Measurements from ENCODE around the gene NOTCH3. TPM values are rescaled to one million over a fixed set of nuclear protein-coding genes. Genes with fewer than 3 reads are reported as not detected.

The NOTCH3 gene
- total and polyA plus RNA-seq, 2 of the 8 experiments (the other 6 are each of a cell fraction or from before 2014, with no cell fraction given): 37.5 to 107 TPM

DNA sequence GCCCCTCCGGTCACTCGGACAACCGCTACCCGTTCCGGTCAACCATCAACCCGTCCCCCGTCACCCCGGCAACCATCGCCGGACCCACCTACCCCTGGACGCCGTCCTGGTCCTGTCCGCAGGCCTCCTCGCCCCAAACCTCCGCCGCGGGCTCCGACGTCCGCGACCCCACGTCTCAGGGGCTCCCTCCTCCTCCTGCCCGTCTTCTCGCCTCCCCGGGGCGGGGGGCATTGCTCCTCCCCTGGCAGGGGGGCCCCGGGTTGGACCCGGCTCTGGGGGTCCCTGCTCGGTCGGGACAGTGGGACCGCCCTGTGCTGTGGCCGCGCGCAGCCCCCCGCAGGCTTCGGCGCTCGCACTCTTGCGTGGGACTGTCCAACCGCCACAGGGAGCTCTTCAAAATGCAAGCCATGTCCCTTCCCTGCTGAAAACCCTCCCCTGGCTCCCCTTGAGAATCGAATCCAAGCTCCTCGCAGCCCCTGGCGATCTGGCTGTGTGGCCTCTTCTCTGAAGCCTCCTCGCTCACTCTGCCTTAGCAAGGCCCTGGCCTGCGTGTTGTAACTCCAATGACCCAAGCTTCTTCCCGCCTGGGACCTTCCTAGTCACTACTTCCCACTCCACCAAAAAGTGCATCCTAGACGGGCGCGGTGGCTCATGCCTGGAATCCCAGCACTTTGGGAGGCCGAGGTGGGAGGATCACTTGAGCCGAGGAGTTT, 23.0 kb upstream of the NOTCH3 start:
- Histone ChIP-seq H3K18ac (ENCODE audit: extremely low read depth, low read length) (no peak overlapping the region), H3K14ac (ENCODE audit: insufficient read length) (no peak overlapping the region), H3K79me1 (ENCODE audit: low read depth, low read length) (no peaks in the 10 kb centered on the region), H3K23me2 (ENCODE audit: low read depth, low read length) (peaks cover 10% of the 10 kb centered on the region), H2BK12ac (ENCODE audit: low read depth, low read length) (no peak overlapping the region), H2BK15ac (ENCODE audit: low read length) (no peak overlapping the region), H4K91ac (replicated peaks; ENCODE audit: insufficient read length, low read length) (no peak overlapping the region), H3K4me3 (ENCODE audit: extremely low read depth in 1 of 4, insufficient read depth in 2 of 4, low read depth in 3 of 4, low read length in 4 of 4) (peak overlapping the region; percentile 55 to 74 (median 62)), H4K8ac (ENCODE audit: extremely low read depth, insufficient read depth, low read length) (no peak overlapping the region), H3K4ac (replicated peaks; ENCODE audit: insufficient read length, low read depth, low read length) (no peak overlapping the region), H3K27me3 (replicated peaks in 1 of 4; ENCODE audit: control insufficient read depth in 3 of 4, extremely low read depth in 1 of 4, insufficient read depth in 3 of 4, low read length in 3 of 4) (no peaks in the 10 kb centered on the region), H2BK20ac (ENCODE audit: low read length) (no peak overlapping the region), H4K5ac (ENCODE audit: insufficient read length, low read depth, low read length) (no peak overlapping the region), H2BK120ac (replicated peaks; ENCODE audit: low read depth, low read length) (no peak overlapping the region), H2AK5ac (ENCODE audit: low read depth, low read length) (no peak overlapping the region), H3K23ac (ENCODE audit: insufficient read length) (no peak overlapping the region), H3K4me1 (replicated peaks in 1 of 4; ENCODE audit: control insufficient read depth in 3 of 4, insufficient read depth in 4 of 4, low read length in 3 of 4) (peaks cover 0 to 3% (median 1%) of the 10 kb centered on the region in 4 experiments; a peak in 4 of 7 replicates), H4K20me1 (replicated peaks in 1 of 2; ENCODE audit: control insufficient read depth in 1 of 2, insufficient read depth in 2 of 2, low read length in 2 of 2) (peaks cover 2 to 5% of the 10 kb centered on the region in 2 experiments), H3K79me2 (ENCODE audit: control insufficient read depth in 1 of 2, insufficient read depth in 2 of 2, low read length in 2 of 2) (no peaks in the 10 kb centered on the region), H3K27ac (ENCODE audit: low read depth, low read length) (no peak overlapping the region), H2AFZ (ENCODE audit: low read length) (no peak overlapping the region; the same call in 1 of the 2 replicates), H2BK5ac (ENCODE audit: low read depth, low read length) (no peak overlapping the region), H3K56ac (replicated peaks; ENCODE audit: insufficient read length, low read depth, low read length) (no peak overlapping the region), H3K4me2 (ENCODE audit: insufficient read depth in 1 of 2, low read depth in 2 of 2, low read length in 2 of 2) (peak overlapping the region; percentile 74 to 96), H3K9me3 (ENCODE audit: insufficient read depth in 2 of 2, low read depth in 1 of 2, low read length in 1 of 2) (no peaks in the 10 kb centered on the region), H3K36me3 (ENCODE audit: control insufficient read depth in 2 of 4, insufficient read depth in 4 of 4, low read length in 3 of 4) (peaks cover 0 to 8% (median 3%) of the 10 kb centered on the region in 4 experiments; a peak in 2 of 8 replicates), H3K9ac (replicated peaks in 1 of 4; ENCODE audit: extremely low read depth in 1 of 4, low read depth in 3 of 4, low read length in 3 of 4) (peak overlapping the region in 2 of 4 experiments; percentile 45 to 46; a peak in 5 of 7 replicates)
- 24% methylated on average over 28 of the region's 51 CpGs; no CpG with 5 or more reads in 1 of the 2 experiments for WGBS, 2 experiments (ENCODE audit: extremely low coverage in 1 of 2, insufficient coverage in 1 of 2, insufficient read length in 1 of 2, insufficient replicate concordance in 2 of 2, low coverage in 1 of 2, low lambda C conversion rate in 2 of 2, missing lambda C conversion rate in 1 of 2)
- POLR2A ChIA-PET (ENCODE audit: partially characterized antibody): interaction anchor here (0.6 to 2.7 kb wide), 14 partner anchors 8 to 842 kb away, joined by 3 to 25 read pairs (median 4); partner anchors contain the start of genes AKAP8 and NOTCH3
- TF ChIP-seq, protein P1, sequence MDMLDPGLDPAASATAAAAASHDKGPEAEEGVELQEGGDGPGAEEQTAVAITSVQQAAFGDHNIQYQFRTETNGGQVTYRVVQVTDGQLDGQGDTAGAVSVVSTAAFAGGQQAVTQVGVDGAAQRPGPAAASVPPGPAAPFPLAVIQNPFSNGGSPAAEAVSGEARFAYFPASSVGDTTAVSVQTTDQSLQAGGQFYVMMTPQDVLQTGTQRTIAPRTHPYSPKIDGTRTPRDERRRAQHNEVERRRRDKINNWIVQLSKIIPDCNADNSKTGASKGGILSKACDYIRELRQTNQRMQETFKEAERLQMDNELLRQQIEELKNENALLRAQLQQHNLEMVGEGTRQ (IDR thresholded peaks at IDR 0.05; ENCODE audit: low read length): no peak
- TF ChIP-seq POLR2A (IDR thresholded peaks at IDR 0.05; ENCODE audit: control extremely low read depth in 1 of 2, low read depth in 2 of 2, low read length in 2 of 2) (peak in 1 of 2 experiments; percentile 69; a peak in 1 of 3 replicates), KDM4A (IDR thresholded peaks at IDR 0.05; ENCODE audit: low read depth, low read length, severe bottlenecking) (peak; percentile 35), EZH2 (IDR thresholded peaks at IDR 0.05; ENCODE audit: low read depth, low read length, severe bottlenecking) (no peak), ASH2L (IDR thresholded peaks at IDR 0.05; ENCODE audit: low read length) (no peak), YY1 (IDR thresholded peaks at IDR 0.05; ENCODE audit: low read depth, low read length) (no peak), SIN3A (conservative IDR thresholded peaks at IDR 0.05 in 1 of 2, IDR thresholded peaks at IDR 0.05 in 1 of 2; ENCODE audit: low read depth in 1 of 2, low read length in 2 of 2) (no peak), POLR2AphosphoS5 (IDR thresholded peaks at IDR 0.05; ENCODE audit: low read depth, low read length) (peak; percentile 45)
- TF ChIP-seq, protein P2, sequence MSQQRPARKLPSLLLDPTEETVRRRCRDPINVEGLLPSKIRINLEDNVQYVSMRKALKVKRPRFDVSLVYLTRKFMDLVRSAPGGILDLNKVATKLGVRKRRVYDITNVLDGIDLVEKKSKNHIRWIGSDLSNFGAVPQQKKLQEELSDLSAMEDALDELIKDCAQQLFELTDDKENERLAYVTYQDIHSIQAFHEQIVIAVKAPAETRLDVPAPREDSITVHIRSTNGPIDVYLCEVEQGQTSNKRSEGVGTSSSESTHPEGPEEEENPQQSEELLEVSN (IDR thresholded peaks at IDR 0.05): no peak
- TF ChIP-seq, protein P3, sequence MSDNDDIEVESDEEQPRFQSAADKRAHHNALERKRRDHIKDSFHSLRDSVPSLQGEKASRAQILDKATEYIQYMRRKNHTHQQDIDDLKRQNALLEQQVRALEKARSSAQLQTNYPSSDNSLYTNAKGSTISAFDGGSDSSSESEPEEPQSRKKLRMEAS (IDR thresholded peaks at IDR 0.05): no peak
- DNase-seq (ENCODE audit: low read depth in 1 of 2, low spot score in 2 of 2): no peak
- CTCF ChIA-PET (ENCODE audit: partially characterized antibody): interaction anchor here (0.7 to 1.9 kb wide), 8 partner anchors 9 to 195 kb away, joined by 3 to 9 read pairs (median 4); partner anchors contain the start of genes AKAP8L and EPHX3
- no peak for FAIRE-seq

Measured in H1 (cell line).